NCI-H1694 (cell line): ENCODE data around the gene TMEM259.

ENCODE experiments used
- DNase-seq: peaks from one replicate; lab custom pipeline; 2025; lab: John Stamatoyannopoulos, UW

Gene TMEM259

GRCh38 chr19:1020868-1021425 lies at the start of gene TMEM259:
Gene TMEM259, minus strand, starts transcription at chr19:1021123. Its CDS starts 127 bp downstream, at chr19:1020996.
- peak; percentile 86 for DNase-seq

- no peak for DNase-seq
These were observed 49.6 kb upstream of the TMEM259 start for GRCh38 chr19:1070576-1070930.

GRCh38 chr19:1069009-1069779 lies 48.3 kb upstream of the TMEM259 start:
- no peak for DNase-seq

GRCh38 chr19:1068009-1069001 lies 47.4 kb upstream of the TMEM259 start:
- no peak for DNase-seq

- no peak for DNase-seq
These were observed 46.5 kb upstream of the TMEM259 start for GRCh38 chr19:1067341-1067957.

- no peak for DNase-seq
These were observed 45.9 kb upstream of the TMEM259 start, which contains the start of gene ARHGAP45 for GRCh38 chr19:1066748-1067340. Gene ARHGAP45, plus strand, starts transcription at chr19:1067167. Its CDS starts 239 bp downstream, at chr19:1067406.

GRCh38 chr19:1066251-1066747 lies 45.4 kb upstream of the TMEM259 start:
- DNase-seq = no peak

GRCh38 chr19:1065606-1066109 lies 44.7 kb upstream of the TMEM259 start:
- no peak for DNase-seq

- DNase-seq = no peak
These were observed 44.0 kb upstream of the TMEM259 start for GRCh38 chr19:1064661-1065605.

- DNase-seq = no peak
These were observed 43.2 kb upstream of the TMEM259 start for GRCh38 chr19:1063909-1064660.

- no peak for DNase-seq
These were observed 42.3 kb upstream of the TMEM259 start for GRCh38 chr19:1063030-1063908.

GRCh38 chr19:1062387-1063029 lies 41.6 kb upstream of the TMEM259 start:
- DNase-seq = no peak

- DNase-seq = no peak
These were observed 41.1 kb upstream of the TMEM259 start for GRCh38 chr19:1061987-1062386.

GRCh38 chr19:1060689-1061088 lies 39.8 kb upstream of the TMEM259 start:
- DNase-seq = no peak

- DNase-seq = no peak
These were observed 37.2 kb upstream of the TMEM259 start for GRCh38 chr19:1058112-1058511.

- no peak for DNase-seq
These were observed 36.4 kb upstream of the TMEM259 start for GRCh38 chr19:1057176-1057855.
